Stimulated activated CD8-positive, alpha-beta memory T cell treated with anti-CD3 and anti-CD28 coated beads, Interleukin-7, amount 100 ng/mL, for 1 hour (primary cell): ENCODE results near the gene PXDN.

Experiments
- DNase-seq, 2 donors: peaks; one replicate each; pipeline ENCODE4 v3.0.0-alpha.2; 2020; ENCODE audit warnings: low read depth in 2 of 2

Gene PXDN

GRCh38 chr2:1665761-1666505 is 78.4 kb downstream of the PXDN start:
- no peak for DNase-seq

- no peak for DNase-seq
Measured at GRCh38 chr2:1664698-1665097, 79.6 kb downstream of the PXDN start.

DNA sequence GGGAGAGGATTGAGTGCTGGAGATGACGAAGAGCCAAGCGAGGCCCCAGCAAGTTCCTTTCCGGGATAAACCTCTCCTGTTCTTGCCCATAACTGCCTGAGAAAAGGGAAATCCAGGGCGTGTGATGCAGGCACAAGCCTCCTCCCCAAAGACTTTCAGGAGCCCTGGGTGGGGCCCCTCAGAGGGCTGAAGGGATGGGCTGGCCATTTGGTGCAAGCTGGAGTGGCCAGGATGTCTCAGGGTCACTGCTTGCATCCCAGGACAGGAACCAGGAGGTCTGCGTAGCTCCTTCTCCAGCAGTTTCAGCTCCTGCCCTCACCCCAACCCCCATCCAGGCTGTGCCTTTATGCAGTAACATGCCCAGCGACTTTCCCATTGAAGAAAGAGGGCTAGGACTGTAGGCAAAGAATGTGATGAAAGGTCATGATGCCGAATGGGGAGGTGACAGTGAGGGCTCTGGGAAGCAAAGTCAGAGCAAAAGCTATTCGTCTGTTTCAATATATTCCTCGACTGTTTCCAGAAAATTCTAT is 80.2 kb downstream of the PXDN start:
- DNase-seq = no peak

- DNase-seq = no peak
Measured at GRCh38 chr2:1663621-1664020, 80.7 kb downstream of the PXDN start.

DNA sequence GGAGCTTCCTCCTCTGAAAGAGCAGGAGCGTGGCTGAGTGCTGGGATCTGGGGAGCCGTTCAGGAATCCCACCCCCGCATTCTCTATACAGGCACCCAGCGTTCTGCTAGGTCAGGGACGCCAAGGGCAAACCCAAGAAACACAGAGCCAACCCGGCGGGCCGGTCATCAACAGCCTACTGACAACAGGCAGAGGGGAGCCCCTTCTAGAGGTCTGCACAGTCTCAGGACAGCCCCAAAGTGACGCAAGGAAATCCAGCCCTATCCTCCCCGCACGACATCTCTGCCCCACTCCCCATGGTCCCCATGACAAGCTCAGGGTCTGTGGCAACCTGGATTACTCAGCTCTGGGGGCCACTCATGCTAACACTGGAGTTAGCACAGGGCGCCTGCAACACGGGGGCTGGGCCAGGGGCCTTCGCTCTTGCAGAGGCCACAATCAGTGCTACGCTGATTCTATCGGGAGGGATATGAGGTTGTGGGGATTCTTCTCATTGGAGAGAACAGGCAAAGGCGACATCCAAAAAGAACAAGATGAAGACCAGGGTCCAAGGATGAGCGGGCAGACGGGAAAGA is 81.6 kb downstream of the PXDN start:
- no peak for DNase-seq

DNA sequence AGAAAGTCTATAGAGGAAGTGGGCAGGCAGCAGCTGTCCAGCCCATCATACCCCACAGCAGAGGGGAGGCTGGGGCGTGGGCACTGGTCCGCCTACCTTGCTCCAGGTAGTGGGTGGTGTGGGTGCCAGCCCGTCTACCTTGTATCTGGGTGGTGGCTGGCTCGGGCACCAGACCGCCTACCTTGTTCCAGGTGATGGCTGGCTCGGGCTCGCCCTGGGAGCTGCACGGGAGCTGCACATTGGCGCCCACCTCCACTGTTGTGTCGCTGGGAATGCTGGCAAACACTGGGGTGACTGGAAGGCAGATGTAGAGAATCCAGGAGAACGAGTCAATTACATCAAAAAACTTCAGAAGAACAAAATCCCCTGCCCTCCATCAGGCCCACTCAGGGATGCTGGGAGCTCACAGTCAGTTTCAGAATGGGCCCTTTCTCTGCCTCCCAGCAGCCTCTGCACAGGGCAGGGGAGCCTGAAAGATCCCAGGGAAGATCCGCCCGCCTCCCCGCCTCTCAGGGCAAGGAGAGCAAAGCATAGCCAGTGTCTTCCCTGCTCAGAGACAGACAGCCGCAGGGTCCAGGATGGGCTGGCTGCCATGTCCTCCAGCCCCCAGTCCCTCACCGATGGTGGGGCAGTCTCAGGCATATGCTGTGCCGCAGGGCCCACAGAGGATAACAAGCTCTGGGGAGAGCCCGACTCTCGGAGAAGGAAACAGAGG is 82.3 kb downstream of the PXDN start:
- DNase-seq = no peak

GRCh38 chr2:1660656-1661640 is 83.4 kb downstream of the PXDN start:
- DNase-seq = no peak

DNA sequence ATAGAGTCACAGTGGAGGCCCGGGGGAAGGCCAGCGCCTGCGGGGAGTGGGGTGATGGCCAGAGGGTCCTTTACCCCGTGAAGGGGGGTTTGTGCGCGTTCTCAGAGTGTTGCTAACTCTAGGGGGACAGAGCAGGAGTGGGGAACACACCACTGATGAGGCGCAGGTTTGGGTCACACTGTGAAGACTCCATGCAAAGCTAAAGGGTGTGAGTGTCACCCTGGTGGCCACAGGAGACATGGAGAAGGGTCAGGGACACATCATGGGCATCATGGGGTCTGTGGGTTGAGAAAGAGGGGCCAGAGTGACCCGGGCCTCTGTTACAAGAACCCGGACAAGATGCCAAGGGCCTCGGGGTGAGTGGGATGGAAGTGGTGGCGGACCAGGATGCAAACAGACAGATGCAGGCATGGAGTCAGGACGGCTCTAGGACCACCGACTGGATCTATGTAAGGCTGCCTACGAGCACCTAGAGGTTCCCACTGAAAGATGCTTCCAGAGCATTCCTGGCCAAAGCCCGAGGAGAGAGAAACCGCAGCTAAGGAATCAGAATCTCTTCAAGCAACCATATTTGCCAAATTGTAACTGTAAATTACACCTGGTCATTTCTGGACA is 84.3 kb downstream of the PXDN start:
- DNase-seq = no peak

GRCh38 chr2:1658394-1659151 is 85.7 kb downstream of the PXDN start:
- no peak for DNase-seq

DNA sequence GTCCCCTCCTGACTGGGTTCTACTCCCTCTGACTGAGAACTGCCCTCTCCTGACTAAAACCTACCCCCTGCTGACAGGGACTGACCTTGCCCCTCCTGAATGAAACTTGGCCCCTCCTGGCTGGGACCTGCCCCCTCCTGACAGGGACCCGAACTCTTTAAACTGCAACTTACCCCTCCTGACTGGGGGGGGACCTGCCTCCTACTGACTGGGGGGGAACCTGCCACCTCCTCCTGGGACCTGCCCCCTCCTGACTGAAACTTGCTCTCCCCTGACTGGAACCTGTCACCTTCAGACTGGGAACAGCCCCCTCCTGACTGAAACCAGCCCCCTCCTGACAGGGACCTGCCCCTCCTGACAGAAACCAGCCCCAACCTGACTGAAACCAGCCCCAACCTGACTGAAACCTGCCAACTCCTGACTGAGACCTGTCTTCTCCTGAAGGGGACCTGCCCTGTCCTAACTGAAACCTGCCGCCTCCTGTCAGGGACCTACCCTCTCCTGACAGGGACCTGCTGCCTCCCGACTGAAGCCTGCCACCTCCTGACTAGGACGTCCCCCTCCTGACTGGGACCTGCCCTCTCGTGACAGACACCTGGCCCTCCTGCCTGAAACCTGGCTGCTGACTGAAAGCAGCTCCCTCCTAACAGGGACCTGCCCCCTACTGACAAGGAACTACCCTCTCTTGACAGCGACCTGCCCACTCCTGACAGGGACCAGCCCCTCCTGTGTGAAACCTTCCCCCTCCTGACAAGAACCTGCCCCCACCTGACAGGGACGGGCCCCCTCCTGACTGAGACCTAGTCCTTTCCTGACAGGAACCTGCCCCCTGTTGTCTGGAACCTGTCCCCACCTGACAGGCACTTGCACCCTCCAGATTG is 87.1 kb downstream of the PXDN start:
- DNase-seq = no peak

DNA sequence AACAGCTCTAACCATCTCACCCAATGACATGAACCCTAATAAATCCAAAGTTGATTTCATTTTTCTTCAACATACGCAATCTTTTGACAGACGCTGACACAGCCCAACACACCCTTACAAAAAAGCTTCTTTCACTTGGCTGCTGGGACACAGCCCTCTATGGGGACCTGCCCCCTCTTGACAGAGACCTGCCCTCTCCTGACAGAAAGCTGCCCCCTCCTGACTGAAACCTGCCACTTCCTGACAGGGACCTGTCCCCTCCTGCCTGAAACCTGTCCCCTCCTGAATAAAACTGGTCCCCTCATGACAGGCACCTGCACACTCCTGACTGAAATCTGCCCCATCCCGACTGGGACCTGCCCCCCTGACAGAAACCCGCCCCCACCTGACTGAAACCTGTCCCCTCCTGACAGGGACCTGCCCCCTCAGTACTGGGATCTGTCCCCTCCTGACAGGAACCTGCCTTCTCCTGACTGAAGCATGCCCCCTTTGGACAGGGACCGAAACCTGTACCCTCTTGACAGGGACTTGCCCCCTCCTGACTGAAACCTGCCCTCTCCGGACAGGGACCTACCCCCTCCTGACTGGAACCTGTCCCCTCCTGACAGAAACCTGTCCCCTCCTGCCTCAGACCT is 87.9 kb downstream of the PXDN start:
- DNase-seq = no peak

- DNase-seq = no peak
Measured at GRCh38 chr2:1655461-1655860, 88.9 kb downstream of the PXDN start.

GRCh38 chr2:1654696-1655374 is 89.5 kb downstream of the PXDN start:
- DNase-seq = no peak

- DNase-seq = no peak
Measured at GRCh38 chr2:1653956-1654695, 90.2 kb downstream of the PXDN start.

GRCh38 chr2:1652034-1652790 is 92.1 kb downstream of the PXDN start:
- DNase-seq = no peak

DNA sequence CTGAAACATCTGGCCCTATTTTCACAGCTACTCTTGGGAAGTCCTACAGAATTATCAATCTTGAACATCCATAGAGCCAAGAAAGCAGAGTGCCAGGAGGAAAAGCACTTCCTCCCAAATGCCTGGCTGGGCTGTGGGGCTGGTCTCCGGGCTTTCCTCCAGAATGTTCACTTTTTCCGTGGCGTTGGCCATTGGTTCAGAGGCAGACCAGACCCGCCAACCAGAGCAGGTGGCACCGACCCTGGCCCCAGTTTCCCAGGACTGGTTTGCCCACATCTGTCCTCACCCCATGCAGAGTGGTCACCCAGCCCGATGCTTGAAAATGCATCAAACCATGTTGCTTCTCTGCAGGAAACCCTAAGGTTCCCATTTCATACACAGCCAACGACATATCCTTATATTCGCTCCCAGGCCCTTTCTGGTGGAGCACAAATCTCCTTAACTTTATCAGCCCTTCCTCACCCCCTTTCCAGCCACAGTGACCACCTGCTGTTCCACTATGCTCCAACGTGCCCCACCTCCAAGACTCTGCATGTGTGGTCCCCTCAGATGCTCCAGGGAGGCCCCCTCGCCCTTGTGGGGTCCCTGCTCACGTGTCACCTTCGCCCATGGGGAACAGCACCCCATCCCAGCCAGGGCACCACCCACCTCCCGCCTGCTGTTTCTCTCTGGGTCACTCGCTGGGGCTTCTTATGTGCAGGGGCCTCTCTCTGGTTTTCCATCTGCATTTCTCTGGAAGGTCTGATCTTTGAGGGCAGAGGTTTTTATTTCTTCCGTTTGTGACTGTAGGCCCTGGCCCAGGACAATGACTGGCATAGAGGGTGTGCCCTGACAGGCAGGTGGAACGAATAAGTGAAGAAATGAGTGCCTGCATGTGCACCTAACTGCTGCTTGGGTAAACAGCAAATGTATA is 92.9 kb downstream of the PXDN start:
- no peak for DNase-seq
